M059J (cell line): ENCODE results near the gene ANXA8L1. TPM values are rescaled to one million over a fixed set of nuclear protein-coding genes. Genes with fewer than 3 reads are reported as not detected.
"Not testable (repeated sequence)": the region's sequence is repeated elsewhere in the genome, so short reads cannot be mapped to it uniquely, and the experiment has no call there.

Experiments used
- DNase-seq: peaks from one replicate; pipeline ENCODE4 v3.0.0-alpha.2; 2012; ENCODE audit warnings: low read depth
- total RNA-seq: library from RNA; depleted of rRNA; stranded (reverse); fragments of >200 nt; shearing (Covaris generic); gene quantifications from 2 replicates; pipeline ENCODE4 v1.2.3, GENCODE V29; 2014; rRNA removed

The ANXA8L1 gene
- total RNA-seq, 1 experiment from 2014 or later: 2.9 TPM

- DNase-seq: peak; percentile 11
These were observed 22.2 kb downstream of the ANXA8L1 start for GRCh38 chr10:46397767-46398166.

- peak; percentile 63 for DNase-seq
These were observed 22.8 kb downstream of the ANXA8L1 start for GRCh38 chr10:46398212-46398886.

GRCh38 chr10:46409556-46409955 is 34.0 kb downstream of the ANXA8L1 start:
- not testable (repeated sequence) for DNase-seq

GRCh38 chr10:46411123-46411522 is 35.5 kb downstream of the ANXA8L1 start:
- DNase-seq: not testable (repeated sequence)

- not testable (repeated sequence) for DNase-seq
These were observed 37.1 kb downstream of the ANXA8L1 start for GRCh38 chr10:46412665-46413064.

GRCh38 chr10:46415291-46415690 is 39.7 kb downstream of the ANXA8L1 start:
- DNase-seq: not testable (repeated sequence)

- peak; percentile 50 for DNase-seq
These were observed 42.7 kb downstream of the ANXA8L1 start for GRCh38 chr10:46418283-46418682.

- DNase-seq: not testable (repeated sequence)
These were observed 44.2 kb downstream of the ANXA8L1 start for GRCh38 chr10:46419570-46420379.

- not testable (repeated sequence) for DNase-seq
These were observed 48.0 kb downstream of the ANXA8L1 start for GRCh38 chr10:46423550-46423949.

- DNase-seq: not testable (repeated sequence)
These were observed 65.4 kb downstream of the ANXA8L1 start for GRCh38 chr10:46440942-46441341.

Other genes starting within 250 kb of the ANXA8L1 start
- gene ANTXRL, start 88.8 kb upstream of the ANXA8L1 start, total RNA-seq: 1.6 TPM in 1 of 2 replicates, not detected in the other
- gene NPY4R, start 90.2 kb downstream of the ANXA8L1 start, total RNA-seq: 2.2 and 2.9 TPM in 2 replicates
- 0.10 and 1.6 TPM in 2 replicates for gene GPRIN2, start 180.9 kb downstream of the ANXA8L1 start, total RNA-seq
- gene SYT15, start 203.4 kb downstream of the ANXA8L1 start, total RNA-seq: 0.02 and 0.05 TPM in 2 replicates